ENCODE measurements around the gene DPYD.
A peak's percentile ranks its signal among the peaks of the same experiment; 100 is the strongest.

The DPYD gene

DNA sequence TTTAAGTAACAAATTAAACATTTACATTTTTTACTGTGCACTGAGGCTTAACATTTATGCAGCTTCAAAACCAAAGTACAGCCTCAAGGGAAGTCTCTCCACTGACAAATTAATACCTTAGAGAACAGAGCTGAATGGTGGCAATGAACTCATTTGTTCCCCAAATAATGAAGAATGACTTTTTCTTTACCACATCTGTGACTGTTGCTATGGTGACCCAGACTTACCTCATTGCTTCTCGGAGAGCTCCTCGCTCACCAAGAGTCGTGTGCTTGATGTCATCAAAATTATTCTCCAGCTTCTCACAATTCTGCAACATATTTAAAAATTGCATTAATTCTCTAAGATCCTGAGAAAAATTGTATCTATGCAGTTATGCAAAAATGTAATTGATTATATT, 92.9 kb downstream of the DPYD start:
- Histone ChIP-seq H3K4me2 (ENCODE audit: low read depth, low read length, poor library complexity, severe bottlenecking) (peak overlapping the region; percentile 37), H3K9me2 (replicated peaks; ENCODE audit: low read depth, low read length) (no peaks in the 10 kb centered on the region), H3K9me3 (ENCODE audit: insufficient read depth, low read depth, low read length) (no peaks in the 10 kb centered on the region), H3F3A (ENCODE audit: low read depth) (peaks cover 4% of the 10 kb centered on the region; the same call in 1 of the 2 replicates), H3K4me3 (ENCODE audit: low read length, poor library complexity, severe bottlenecking) (no peak overlapping the region), H3K9ac (ENCODE audit: low read depth, low read length, poor library complexity, severe bottlenecking) (no peak overlapping the region), H3K4me1 (ENCODE audit: insufficient read depth, low read length, poor library complexity, severe bottlenecking) (peaks cover 45% of the 10 kb centered on the region), H4K20me1 (ENCODE audit: insufficient read depth, low read length, poor library complexity, severe bottlenecking) (no peaks in the 10 kb centered on the region), H3K27me3 (ENCODE audit: insufficient read depth, low read length, poor library complexity, severe bottlenecking) (no peaks in the 10 kb centered on the region), H2AFZ (ENCODE audit: low read length) (no peak overlapping the region), H3K79me2 (ENCODE audit: insufficient read depth, low read length) (0 out of 2 replicates have a peak, but pooled peaks cover 3% of the 10 kb centered on the region), H3K36me3 (ENCODE audit: insufficient read depth, low read length) (no peaks in the 10 kb centered on the region)
- TF ChIP-seq, protein P1, sequence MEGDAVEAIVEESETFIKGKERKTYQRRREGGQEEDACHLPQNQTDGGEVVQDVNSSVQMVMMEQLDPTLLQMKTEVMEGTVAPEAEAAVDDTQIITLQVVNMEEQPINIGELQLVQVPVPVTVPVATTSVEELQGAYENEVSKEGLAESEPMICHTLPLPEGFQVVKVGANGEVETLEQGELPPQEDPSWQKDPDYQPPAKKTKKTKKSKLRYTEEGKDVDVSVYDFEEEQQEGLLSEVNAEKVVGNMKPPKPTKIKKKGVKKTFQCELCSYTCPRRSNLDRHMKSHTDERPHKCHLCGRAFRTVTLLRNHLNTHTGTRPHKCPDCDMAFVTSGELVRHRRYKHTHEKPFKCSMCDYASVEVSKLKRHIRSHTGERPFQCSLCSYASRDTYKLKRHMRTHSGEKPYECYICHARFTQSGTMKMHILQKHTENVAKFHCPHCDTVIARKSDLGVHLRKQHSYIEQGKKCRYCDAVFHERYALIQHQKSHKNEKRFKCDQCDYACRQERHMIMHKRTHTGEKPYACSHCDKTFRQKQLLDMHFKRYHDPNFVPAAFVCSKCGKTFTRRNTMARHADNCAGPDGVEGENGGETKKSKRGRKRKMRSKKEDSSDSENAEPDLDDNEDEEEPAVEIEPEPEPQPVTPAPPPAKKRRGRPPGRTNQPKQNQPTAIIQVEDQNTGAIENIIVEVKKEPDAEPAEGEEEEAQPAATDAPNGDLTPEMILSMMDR (conservative IDR thresholded peaks at IDR 0.05; ENCODE audit: low read length) = no peak
- no peak for TF ChIP-seq EZH2phosphoT487 (IDR thresholded peaks at IDR 0.05; ENCODE audit: borderline replicate concordance)

DNA sequence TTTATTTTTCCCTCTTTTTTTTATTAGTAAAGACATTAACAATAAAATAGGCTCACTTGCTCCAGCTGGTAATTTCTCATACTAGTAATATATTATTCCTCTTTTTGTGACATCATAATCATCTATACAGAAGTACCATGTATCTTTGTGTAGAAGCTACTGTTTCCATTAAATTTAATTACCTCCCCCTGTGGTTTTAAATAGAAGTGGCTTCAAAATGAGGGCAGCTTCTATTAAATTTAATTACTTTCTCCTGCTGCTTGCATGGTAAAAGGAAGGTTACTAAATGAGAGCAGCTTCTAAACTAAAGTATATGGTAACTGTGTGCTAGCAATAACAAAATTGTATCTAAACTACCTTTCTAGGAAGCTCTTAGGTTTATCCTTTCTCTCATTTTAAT, 94.0 kb downstream of the DPYD start:
- 0 out of 2 replicates have a peak, but pooled peaks cover 3% of the 10 kb centered on the region for H3K79me2 ChIP-seq (ENCODE audit: insufficient read depth, low read length)

DNA sequence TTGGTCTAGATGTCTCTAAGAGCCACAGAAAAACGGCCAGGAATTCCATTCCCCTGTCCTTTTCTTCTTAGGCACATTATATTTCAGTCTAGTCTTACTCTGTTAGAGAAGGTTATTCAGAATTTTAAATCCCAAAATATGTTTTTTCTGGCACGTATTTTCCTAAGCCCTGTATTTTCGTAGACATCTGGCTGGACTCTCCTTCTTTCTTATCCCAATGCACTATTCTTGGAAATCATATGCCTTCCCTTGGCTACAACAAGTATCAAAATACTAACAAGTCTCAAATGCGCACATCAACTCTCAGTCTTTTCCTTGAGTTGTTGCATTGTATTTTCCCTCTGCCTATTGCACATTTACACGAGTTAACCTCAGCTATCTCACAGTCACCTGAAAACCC, 96.2 kb downstream of the DPYD start:
- Histone ChIP-seq H3K4me3 (ENCODE audit: low read length, poor library complexity, severe bottlenecking) (no peak overlapping the region), H2AFZ (ENCODE audit: low read length) (no peak overlapping the region), H3F3A (ENCODE audit: low read depth) (peaks cover 4% of the 10 kb centered on the region; the same call in 1 of the 2 replicates), H3K79me2 (ENCODE audit: insufficient read depth, low read length) (no peaks in the 10 kb centered on the region), H3K4me1 (ENCODE audit: insufficient read depth, low read length, poor library complexity, severe bottlenecking) (peaks cover 22% of the 10 kb centered on the region), H3K9ac (ENCODE audit: low read depth, low read length, poor library complexity, severe bottlenecking) (no peak overlapping the region), H3K9me3 (ENCODE audit: insufficient read depth, low read depth, low read length) (no peaks in the 10 kb centered on the region), H3K36me3 (ENCODE audit: insufficient read depth, low read length) (no peaks in the 10 kb centered on the region), H4K20me1 (ENCODE audit: insufficient read depth, low read length, poor library complexity, severe bottlenecking) (no peaks in the 10 kb centered on the region), H3K27me3 (ENCODE audit: insufficient read depth, low read length, poor library complexity, severe bottlenecking) (no peaks in the 10 kb centered on the region), H3K4me2 (ENCODE audit: low read depth, low read length, poor library complexity, severe bottlenecking) (no peak overlapping the region), H3K9me2 (replicated peaks; ENCODE audit: low read depth, low read length) (no peaks in the 10 kb centered on the region)
- TF ChIP-seq, protein P1 (conservative IDR thresholded peaks at IDR 0.05; ENCODE audit: low read length) = no peak
- no peak for TF ChIP-seq EZH2phosphoT487 (IDR thresholded peaks at IDR 0.05; ENCODE audit: borderline replicate concordance)

More for the DNA sequence above, 94.0 kb downstream of the DPYD start:
- Histone ChIP-seq H3K9ac (ENCODE audit: low read depth, low read length, poor library complexity, severe bottlenecking) (no peak overlapping the region), H3K27me3 (ENCODE audit: insufficient read depth, low read length, poor library complexity, severe bottlenecking) (no peaks in the 10 kb centered on the region), H3K4me3 (ENCODE audit: low read length, poor library complexity, severe bottlenecking) (no peak overlapping the region), H3K4me2 (ENCODE audit: low read depth, low read length, poor library complexity, severe bottlenecking) (peak overlapping the region; percentile 35), H3K4me1 (ENCODE audit: insufficient read depth, low read length, poor library complexity, severe bottlenecking) (peaks cover 36% of the 10 kb centered on the region), H3K36me3 (ENCODE audit: insufficient read depth, low read length) (no peaks in the 10 kb centered on the region), H3F3A (ENCODE audit: low read depth) (peaks cover 4% of the 10 kb centered on the region; the same call in 1 of the 2 replicates), H3K9me3 (ENCODE audit: insufficient read depth, low read depth, low read length) (no peaks in the 10 kb centered on the region), H4K20me1 (ENCODE audit: insufficient read depth, low read length, poor library complexity, severe bottlenecking) (no peaks in the 10 kb centered on the region), H3K9me2 (replicated peaks; ENCODE audit: low read depth, low read length) (no peaks in the 10 kb centered on the region), H2AFZ (ENCODE audit: low read length) (no peak overlapping the region)
- no peak for TF ChIP-seq EZH2phosphoT487 (IDR thresholded peaks at IDR 0.05; ENCODE audit: borderline replicate concordance)
- TF ChIP-seq, protein P1 (conservative IDR thresholded peaks at IDR 0.05; ENCODE audit: low read length) = peak; percentile 28; the same call in 1 of the 2 replicates

Measured in Loucy (cell line).